ENCODE measurements around the gene TUBB6. TPM values are rescaled to one million over a fixed set of nuclear protein-coding genes. Genes with fewer than 3 reads are reported as not detected.

The TUBB6 gene
- polyA plus RNA-seq, 12 donors = 136 to 263 (median 194) TPM; not detected in 1

DNA sequence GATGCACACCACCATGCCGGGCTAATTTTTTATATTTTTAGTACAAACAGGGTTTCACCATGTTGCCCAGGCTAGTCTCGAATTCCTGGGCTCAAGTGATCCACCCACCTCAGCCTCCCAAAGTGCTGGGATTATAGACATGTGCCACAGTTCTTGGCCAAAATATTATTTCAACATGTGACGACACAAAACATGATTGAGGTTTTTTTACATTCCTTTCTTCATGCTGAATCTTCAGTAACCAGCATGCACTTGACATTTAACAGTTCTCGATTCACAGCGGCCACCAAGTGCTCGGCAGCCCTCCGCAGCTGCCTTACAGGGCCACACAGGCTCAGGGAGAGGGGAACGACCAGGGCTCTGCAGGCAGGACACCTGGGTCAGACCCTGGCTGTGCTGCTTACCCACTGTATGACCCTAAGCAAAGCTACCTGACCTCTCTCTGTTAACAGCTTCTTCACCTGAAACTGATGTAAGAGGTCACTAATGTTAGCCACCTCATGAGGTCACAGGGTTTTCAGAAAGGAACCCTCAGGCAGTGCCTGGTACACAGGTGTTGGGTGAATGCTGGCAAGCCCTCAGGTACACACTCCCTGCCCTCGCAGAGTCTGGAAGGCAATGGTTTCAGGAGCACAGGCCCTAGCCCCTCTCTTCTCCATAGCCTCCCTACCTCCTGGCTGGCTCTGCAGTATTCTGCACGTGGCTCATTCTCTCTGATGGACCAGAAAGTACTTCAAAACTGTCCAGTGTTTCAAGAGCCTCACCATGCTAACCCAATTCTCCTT is 25.7 kb downstream of the TUBB6 start:
- no peak for DNase-seq

DNA sequence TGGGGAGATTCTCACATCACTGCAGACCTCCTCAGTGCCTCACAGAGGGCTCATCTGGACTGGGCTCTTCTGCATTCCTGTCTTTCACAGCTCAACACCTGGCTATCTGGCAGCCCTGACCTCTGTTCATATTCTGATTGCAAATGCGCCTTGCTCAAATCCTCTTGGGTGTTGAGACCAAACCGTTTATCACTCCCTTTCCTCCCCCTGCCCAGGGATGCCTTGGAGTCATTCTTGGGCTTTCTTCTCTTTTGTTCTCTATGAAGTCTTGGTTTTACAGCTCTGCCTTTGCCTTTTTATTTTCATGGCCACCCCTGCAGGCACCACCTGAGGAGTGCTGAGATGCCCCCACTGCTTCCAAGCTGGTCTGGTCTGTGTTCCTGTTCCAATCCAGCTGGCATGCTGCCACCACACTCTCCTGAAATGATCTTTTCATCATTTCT is 26.3 kb downstream of the TUBB6 start:
- no peak for DNase-seq

DNA sequence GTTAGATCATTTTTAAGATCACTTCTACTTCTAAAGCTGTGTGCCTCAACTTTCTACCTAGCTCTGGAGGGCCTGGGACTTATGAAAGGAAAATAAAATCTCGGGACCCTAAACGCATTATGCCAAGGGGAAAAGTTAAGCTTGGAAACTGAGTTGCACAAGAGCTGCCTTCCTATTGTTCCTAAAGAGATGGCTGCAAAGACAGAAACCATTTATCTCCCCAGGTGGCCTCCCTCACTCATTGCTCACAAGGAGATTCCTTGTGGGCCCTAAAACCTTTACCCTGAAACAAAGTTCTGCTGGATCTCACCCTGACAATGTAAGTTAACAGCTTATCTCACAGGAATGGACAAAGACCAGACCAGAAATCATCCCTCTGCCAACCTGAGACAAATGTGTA is 26.8 kb downstream of the TUBB6 start:
- no peak for DNase-seq

DNA sequence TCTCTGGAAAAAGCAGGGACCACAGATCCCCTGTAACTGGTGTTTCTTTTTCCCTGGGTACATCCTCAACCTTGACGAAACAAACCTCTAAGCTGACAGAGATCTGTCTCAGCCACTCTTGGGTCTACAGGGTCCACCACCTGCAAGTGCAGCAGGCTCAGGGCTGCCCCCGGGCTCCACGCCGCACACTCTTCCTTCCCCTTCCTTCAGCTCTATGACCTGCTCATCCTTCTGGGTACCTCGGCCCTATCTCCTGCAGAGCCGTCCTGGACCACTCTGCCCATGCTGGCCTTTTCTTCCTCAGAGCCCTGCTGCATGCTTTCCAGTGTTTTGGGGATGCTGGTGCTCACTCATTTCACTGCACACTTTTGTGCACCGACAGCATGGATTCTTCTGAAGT is 27.5 kb downstream of the TUBB6 start:
- DNase-seq = no peak

DNA sequence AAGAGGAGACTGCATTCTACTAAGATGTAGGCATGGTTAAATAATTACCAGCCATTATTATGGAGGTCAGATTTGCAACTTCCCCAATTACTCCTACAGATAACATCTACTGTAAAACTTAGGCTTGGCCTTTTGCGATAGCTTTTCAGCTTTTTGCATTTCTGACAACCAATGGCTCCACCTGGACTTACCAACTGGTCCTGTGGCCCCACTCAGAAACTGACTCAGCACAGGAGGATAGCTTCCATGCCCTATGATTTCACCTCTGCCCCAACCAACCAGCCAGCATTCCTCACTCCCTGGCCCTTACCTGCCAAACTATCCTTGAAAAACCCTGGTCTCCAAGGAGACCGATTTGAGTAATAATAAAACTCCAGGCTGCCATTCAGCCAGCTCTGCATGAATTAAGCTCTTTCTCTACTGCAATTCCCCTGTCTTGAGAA is 28.2 kb downstream of the TUBB6 start:
- no peak for DNase-seq

DNA sequence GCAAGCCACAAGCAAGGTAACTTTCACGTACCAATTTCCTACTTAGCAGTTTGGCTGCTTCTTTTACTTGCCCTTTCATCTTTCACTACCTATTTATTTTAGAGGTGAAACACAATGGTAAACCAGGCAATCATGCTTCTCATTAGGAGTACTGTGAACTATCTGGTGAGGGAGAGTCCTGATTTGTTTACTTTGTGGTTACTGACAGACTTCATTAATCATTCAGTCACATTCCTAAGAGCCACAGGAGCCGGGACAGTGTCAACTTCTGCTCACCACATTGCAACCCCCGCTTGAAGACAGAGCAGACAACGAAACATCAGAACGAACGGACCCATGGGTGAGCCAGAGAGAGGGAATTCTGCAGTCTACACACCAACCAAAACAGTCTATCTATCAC is 28.8 kb downstream of the TUBB6 start:
- DNase-seq = no peak

DNA sequence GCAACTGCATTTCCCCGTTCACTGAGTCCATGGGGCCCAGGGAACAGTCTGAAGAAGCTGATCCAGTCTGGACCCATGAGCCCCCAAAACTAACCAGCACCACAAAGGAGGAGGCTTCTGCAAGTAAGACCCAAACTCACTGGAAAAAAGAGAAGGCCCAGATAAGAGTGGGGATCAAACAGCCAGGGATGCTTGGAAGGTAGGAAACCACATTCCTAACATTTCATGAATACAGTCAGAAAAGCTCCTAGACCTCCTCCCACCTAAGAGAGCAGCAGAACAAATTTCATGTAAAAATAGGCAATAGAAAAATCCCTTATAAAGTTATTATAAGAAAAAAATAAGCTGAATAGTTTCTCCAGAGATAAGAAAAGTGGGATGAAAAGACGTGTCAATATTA is 30.3 kb downstream of the TUBB6 start:
- DNase-seq = no peak

DNA sequence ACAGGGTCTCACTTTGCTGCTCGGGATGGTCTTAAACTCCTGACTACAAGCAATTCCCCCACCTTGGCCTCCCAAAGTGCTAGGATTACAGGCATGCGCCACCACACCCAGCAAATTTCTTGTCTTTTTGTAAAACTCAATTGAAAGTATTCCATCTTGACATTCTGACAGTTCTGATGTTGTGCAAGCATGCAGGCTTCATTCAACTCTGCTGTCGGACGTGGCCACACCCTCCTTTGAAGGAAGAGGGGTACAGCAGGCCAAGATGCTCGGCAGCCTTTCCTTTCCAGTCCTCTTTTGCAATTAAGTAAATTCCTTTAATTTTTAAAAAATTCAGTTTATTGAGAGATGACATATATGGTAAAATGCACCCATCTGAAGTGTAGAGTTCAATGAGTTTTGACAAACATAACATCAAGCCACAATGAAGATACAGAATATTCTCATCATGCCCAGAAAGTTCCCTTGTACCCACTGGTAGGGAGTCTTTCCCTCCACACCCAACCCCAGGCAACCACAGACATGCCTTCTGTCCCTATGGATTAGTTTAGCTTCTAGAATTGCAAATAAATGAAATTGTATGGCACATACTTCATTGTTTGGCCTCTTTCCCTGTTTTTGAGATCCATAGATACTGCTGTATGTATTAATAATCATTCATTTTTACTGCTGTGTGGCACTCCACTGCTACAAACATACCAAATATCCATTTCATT is 33.1 kb downstream of the TUBB6 start:
- DNase-seq = no peak

DNA sequence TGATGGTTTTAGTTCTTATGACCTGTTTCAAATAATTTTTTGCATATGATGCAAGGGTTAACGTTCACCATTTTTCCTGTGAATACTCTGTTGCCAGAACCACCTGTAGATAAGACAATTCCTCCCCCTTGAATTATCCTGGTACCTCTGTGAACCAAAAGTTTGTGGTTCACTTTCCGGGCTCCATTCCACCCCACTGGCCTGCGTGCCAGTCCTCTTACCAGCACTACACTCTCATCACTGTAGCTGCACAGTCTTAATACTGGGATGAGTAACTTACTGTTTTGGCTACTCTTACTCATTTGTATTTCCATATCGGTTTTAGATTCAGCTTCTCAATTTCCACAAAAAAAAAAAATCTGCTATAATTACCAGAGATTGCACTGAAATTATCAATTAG is 34.6 kb downstream of the TUBB6 start:
- DNase-seq = no peak

DNA sequence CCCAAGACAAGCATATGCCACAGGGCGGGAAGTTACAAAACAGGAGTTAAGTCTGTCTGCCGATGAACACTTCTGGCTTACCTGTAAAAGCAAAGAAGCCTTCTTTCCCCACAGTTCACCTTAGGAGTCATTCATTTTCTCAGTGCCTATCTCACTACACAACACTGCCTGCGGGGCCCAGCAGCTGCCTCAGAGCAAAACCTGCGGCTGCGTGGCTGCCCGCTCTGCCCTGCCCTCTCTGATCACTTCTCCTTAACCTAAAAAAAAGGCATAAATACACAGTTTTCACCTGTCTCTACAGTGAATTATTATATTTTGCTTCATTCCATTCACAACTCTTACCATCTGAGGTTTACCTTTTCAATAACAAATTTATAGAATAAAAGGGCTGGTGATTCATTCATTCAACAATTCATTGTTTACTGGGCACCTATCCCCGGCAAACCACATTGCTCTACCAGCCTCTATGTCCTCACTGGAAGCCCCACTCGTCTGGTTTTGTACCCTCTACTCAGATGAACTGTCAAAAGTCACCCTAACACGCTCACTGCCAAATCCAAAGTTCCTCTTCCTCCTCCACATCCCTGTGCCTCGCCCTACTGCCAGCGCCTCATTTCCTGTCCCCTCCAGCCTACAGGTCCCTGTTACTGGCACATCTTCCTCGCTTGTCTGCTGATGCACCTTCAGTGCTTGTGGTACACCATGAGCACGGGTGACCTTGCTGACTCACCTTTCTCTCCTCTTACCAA is 37.6 kb downstream of the TUBB6 start:
- no peak for DNase-seq

DNA sequence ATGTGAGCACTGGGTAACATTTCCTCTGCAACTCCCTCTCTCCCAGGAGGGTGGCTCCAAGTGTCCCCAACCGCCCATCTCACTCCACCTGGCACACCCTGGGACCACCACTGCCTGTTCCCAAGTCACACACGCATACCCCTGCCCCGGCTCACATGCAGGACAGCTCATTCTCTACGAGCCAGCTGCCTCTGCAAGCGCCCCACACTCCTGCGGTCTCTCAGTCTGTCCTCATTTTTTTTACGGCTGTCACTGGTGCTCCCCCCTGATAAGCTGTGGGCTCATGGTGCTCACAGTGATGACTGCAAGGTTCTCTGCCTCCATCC is 38.2 kb downstream of the TUBB6 start:
- DNase-seq = no peak

DNA sequence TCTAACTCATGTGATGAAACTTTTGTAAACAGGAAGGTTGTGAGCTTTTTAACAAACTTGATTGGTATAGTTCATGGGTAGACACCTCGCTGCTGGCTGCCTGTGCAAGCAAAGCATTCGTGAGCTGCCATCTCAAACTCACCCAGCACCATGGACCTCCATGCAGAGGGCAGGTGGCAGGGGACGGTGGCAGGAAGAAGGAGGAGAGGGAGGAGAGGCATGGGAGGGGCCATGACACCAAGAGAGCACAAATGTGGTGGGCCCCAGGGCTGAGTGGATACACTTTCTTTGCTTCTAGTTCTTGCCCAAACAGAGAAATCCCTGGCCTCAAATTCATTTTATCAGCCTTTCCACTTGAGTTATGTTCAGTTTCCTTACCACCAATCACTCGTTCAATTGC is 39.9 kb downstream of the TUBB6 start:
- no peak for DNase-seq

DNA sequence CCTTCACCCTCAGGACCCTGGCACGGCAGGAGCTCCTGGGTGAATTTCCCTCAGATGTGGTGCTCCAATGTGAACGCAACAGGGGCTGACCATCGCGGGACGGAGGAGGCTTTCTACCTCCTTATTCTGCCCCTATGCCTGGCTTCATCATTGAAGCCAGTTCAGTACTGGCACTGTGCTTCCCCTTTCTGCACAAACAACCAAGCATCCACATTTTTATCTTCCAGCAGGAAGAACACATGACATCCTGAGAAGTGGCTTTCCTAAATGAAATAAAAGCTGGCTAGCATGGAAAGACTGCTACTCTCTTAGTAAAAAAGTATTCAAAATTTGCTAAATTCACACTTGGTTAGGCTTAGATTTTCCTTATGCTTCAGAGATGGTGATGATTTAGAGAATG is 44.1 kb downstream of the TUBB6 start:
- no peak for DNase-seq

DNA sequence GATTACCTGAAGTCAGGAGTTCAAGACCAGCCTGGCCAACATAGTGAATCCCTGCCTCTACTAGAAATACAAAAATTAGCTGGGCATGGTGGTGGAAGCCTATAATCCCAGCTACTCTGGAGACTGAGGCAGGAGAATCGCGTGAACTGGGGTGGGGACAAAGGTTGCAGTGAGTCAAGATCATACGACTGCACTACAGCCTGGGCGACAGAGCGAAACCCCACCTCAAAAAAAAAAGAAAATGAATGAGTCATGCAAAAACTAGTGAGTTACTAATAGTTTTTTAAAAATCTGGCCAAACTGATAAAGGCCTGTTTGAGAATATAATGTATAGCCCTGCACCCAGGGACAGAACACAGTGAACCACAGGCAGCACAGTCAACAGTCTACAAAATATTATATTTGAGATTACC is 51.5 kb downstream of the TUBB6 start:
- no peak for DNase-seq

DNA sequence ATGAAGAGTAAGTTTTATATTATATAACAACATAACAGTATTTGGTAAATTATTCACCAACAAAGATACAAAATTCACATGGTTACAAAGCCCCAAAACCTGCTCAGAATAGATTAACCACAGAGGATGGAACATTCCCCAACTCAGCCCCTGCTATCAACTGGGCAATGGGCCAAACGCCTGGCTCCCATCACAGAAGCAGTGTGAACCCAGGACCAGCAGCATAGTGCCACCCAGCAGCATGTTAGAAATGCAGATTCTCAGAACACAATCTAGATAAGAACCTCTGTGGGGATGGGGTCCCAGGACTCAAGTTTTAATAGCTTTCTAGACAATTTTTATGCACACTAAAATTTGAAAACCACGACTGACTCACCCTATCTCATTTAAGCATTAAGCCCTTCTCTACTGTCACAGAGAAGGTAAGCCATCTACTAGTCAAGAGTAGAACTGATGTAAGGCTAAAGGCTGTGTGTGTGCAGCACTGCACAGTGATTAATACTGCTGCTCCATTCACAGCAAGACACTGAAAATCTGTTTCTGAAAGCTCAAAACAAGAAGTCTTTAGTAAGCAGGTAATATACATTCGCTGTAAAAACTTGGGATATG is 53.8 kb downstream of the TUBB6 start:
- no peak for DNase-seq

DNA sequence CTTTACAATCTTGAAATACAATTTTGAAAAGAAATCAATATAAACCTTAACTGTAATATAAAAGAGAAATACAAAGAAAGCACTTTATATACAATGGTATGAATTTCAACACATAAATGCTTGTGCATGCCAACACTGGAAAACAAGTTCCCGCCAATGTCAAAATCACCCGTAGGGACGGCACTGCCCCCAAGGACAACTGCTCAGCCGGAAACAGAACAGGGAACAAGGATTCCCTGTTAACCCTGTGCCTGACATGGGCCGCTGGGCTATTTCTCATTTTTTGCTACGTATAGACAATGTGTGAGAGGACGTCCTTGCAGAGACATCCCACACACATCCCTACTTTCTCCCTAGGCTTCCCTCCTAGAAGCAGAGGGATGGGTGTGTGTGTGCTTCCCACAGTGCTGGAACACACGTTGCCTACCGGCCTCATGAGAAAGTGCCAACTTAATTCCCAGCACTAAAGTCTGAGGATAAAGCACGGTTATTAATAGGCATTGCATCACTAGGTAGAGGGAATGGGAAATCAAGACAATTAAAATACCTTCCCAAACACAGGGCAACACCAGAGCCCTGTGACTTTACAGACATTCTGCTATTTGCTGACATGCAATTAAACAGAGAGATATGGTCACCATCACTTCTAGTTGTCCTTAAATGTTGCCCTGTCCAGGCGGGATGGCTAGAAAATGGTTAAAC is 54.6 kb downstream of the TUBB6 start:
- no peak for DNase-seq

DNA sequence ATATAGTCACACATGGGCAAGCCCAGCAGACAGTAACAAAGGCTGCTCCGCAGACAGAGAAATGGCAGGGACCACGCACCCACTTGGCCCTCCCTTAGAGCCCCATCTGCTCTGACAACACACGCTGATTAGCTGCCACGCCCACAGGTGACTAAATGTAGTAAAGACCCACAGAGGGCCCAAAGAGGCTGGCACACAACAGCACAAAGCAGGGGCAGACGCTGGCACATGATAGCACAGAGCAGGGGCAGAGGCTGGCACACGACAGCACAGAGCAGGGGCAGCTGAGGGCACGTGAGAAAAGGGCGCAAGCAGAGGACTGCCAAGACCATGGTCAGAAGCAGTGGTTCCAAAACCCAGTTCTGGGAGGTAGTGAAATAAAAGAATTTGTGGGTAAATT is 58.3 kb downstream of the TUBB6 start:
- no peak for DNase-seq

DNA sequence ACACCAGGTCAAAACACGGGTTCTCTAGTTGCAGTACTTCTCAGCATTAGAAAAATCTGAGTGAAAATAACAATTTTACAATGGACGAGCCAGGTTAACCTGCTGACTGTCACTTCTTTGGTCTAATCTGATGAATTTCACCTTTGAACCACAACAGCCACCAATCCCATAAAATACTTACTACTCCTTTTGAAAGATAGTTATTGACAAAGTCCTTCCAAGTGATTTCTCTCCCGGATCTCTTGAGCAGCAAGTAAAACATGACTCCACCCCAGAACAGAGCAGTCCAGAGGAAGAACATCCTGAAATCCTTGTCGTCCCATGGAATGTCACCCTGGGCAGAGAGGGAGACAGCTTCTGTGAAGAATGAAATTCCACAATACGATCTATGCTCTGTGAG is 58.7 kb downstream of the TUBB6 start:
- no peak for DNase-seq

DNA sequence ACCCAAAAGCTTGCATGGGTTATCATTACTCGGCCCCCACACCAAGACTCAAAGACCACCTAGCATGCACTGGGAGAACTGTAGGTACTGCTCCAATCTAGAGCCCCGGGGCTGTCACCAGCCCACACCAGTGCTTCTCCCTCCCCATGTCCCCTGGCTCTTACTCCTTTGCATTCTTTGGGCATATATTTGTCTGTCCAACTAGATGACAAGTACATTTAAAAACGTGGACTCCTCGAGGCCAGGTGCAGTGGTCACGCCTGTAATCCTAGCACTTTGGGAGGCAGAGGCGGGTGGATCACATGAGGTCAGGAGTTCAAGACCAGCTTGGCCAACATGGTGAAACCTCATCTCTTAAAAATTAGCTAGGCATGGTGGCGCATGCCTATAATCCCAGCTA is 61.2 kb downstream of the TUBB6 start:
- DNase-seq = no peak

DNA sequence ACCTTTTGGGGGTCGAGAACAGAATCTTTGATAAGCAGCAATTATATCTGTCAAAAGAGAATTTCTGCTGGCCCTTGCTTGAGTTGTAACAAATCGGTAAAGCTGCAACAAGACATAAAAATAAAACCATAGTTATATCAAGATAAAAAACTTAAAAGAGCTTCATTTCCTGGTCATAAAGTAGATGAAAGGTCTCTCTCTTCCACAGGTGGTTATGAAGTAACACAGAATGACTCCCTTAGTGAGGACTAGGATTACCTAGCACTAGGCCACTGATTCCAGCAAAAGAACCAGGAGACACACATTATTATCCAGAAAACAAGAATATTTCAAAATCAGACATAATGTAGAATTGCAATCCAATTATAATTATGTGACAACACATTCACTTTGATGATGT is 63.5 kb downstream of the TUBB6 start:
- DNase-seq = no peak

DNA sequence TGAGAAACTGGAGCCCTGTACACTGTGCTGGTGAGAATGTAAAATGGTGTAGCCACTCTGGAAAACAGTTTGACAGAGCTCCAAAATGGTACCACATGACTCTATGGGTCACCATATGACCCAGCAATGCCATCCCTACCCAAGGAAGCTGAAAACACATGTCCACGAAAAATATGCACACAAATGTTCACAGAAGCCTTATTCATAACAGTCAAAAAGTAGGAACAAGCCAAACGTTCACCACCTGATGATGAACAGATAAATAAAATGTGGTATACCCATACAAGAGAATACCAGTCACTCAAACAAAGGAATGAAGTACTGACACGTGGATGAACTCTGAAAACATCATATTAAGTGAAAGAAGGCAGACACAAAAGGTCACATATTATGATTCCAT is 64.4 kb downstream of the TUBB6 start:
- DNase-seq = no peak
